ENCODE results near the gene RIPOR3. TPM values are rescaled to one million over a fixed set of nuclear protein-coding genes. Genes with fewer than 3 reads are reported as not detected.
A peak's percentile ranks its signal among the peaks of the same experiment; 100 is the strongest.
"Not testable (repeated sequence)": the region's sequence is repeated elsewhere in the genome, so short reads cannot be mapped to it uniquely, and the experiment has no call there.

RIPOR3 gene
- total RNA-seq, 1 donor from 2014 or later = 15.1 TPM

GRCh38 chr20:50543326-50543725 lies 148.0 kb downstream of the RIPOR3 start:
- no peak for TF ChIP-seq CTCF (IDR thresholded peaks at IDR 0.05)
- H3K4me1 ChIP-seq = peaks cover 16 to 40% of the 10 kb centered on the region in 2 donors
- H3K27ac ChIP-seq = peak overlapping the region; percentile 81 to 94
- no peaks in the 10 kb centered on the region for H3K27me3 ChIP-seq
- H3K36me3 ChIP-seq = peaks cover 0 to under 1% of the 10 kb centered on the region in 2 donors
- intact Hi-C loops (cut with DNase I) = no loop called here
- no peaks in the 10 kb centered on the region for H3K9me3 ChIP-seq
- DNase-seq (ENCODE audit: low spot score in 2 of 2) = no peak
- no peak overlapping the region for H3K4me3 ChIP-seq

- no peak for DNase-seq (ENCODE audit: low spot score in 2 of 2)
Observed at GRCh38 chr20:50541606-50542041, 149.7 kb downstream of the RIPOR3 start.

GRCh38 chr20:50540620-50541605 lies 150.4 kb downstream of the RIPOR3 start:
- H3K4me3 ChIP-seq = peak overlapping the region; percentile 24 to 28
- TF ChIP-seq CTCF (IDR thresholded peaks at IDR 0.05) = no peak
- DNase-seq (ENCODE audit: low spot score in 2 of 2) = peak in 1 of 2 donors; percentile 80
- H3K36me3 ChIP-seq = no peaks in the 10 kb centered on the region
- intact Hi-C loops (cut with DNase I) = loop anchor here (1.0 to 2.0 kb wide), 4 partner anchors 20 to 32 kb away; partner anchors contain the start of gene PTPN1
- peaks cover 16 to 42% of the 10 kb centered on the region in 2 donors for H3K4me1 ChIP-seq
- no peaks in the 10 kb centered on the region for H3K27me3 ChIP-seq
- H3K27ac ChIP-seq = peak overlapping the region; percentile 81 to 94
- H3K9me3 ChIP-seq = no peaks in the 10 kb centered on the region

More at GRCh38 chr20:50541606-50542041, 149.7 kb downstream of the RIPOR3 start:
- Histone ChIP-seq H3K4me1 (peaks cover 16 to 41% of the 10 kb centered on the region in 2 donors), H3K36me3 (no peaks in the 10 kb centered on the region), H3K27me3 (no peaks in the 10 kb centered on the region), H3K9me3 (no peaks in the 10 kb centered on the region), H3K4me3 (peak overlapping the region; percentile 24 to 28), H3K27ac (peak overlapping the region; percentile 81 to 94)
- intact Hi-C loops (cut with DNase I) = loop anchor here (1.0 to 2.0 kb wide), 4 partner anchors 19 to 32 kb away; partner anchors contain the start of gene PTPN1
- TF ChIP-seq CTCF (IDR thresholded peaks at IDR 0.05) = no peak

- H3K36me3 ChIP-seq; DNase-seq (ENCODE audit: low spot score in 2 of 2); H3K4me3 ChIP-seq; H3K27me3 ChIP-seq; H3K9me3 ChIP-seq: not testable (repeated sequence)
- intact Hi-C loops (cut with DNase I) = loop anchor here (2.0 kb wide), 2 partner anchors 21 to 29 kb away; partner anchors contain the start of gene PTPN1
- Histone ChIP-seq H3K4me1 (peaks cover 13 to 42% of the 10 kb centered on the region in 2 donors), H3K27ac (peak overlapping the region; percentile 81 to 94)
Observed at GRCh38 chr20:50539798-50540197, 151.5 kb downstream of the RIPOR3 start.

GRCh38 chr20:50538276-50538675 lies 153.1 kb downstream of the RIPOR3 start:
- intact Hi-C loops (cut with DNase I) = no loop called here
- TF ChIP-seq CTCF (IDR thresholded peaks at IDR 0.05) = no peak
- Histone ChIP-seq H3K4me3 (no peak overlapping the region), H3K9me3 (no peaks in the 10 kb centered on the region), H3K4me1 (peaks cover 13 to 40% of the 10 kb centered on the region in 2 donors), H3K27me3 (no peaks in the 10 kb centered on the region), H3K36me3 (no peaks in the 10 kb centered on the region), H3K27ac (peak overlapping the region in 1 of 2 donors; percentile 44)
- DNase-seq (ENCODE audit: low spot score in 2 of 2) = no peak
